Astrocyte of the spinal cord (primary cell): ENCODE data around the gene SLC4A8.

Experiments used
- DNase-seq: peaks from one replicate; pipeline ENCODE4 v3.0.0; 2011; ENCODE audit warnings: low read depth, low spot score
- H3K4me3 ChIP-seq: 2 replicates; pipeline ENCODE4 v1.5.1; 2011; ENCODE audit warnings: low read depth, mild to moderate bottlenecking, low read length, moderate library complexity
- in situ Hi-C: cut with HindIII; loops from 2 replicates; pipeline ENCODE4 v1.10.0; 2017; ENCODE audit warnings: low sequenced_read_pairs
- TF ChIP-seq, protein P1 (sequence below): IDR thresholded peaks from 2 replicates; pipeline ENCODE4 v1.5.1; 2012; ENCODE audit warnings: low read depth, mild to moderate bottlenecking, low read length, inconsistent platforms

SLC4A8 gene

DNA sequence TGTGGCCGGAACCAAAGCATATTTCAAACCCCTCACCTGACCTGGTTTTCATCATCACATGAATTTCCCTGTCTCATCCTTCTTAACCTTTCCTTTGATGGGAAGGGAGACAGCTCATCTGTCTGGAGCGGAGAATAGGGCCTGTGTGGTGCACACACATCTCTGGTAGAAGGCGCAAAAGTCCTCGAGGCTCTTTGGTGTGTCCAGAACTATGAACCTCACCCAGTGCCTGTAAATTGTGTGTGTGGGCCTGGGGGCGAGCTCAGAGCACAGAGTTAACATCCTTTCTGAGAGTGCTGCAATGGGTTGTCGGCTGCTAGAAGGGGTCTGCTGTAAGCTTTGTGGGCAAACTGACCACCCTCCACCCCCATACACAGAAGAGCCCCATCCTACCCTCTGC lies 34.2 kb upstream of the SLC4A8 start:
- TF ChIP-seq, protein P1, sequence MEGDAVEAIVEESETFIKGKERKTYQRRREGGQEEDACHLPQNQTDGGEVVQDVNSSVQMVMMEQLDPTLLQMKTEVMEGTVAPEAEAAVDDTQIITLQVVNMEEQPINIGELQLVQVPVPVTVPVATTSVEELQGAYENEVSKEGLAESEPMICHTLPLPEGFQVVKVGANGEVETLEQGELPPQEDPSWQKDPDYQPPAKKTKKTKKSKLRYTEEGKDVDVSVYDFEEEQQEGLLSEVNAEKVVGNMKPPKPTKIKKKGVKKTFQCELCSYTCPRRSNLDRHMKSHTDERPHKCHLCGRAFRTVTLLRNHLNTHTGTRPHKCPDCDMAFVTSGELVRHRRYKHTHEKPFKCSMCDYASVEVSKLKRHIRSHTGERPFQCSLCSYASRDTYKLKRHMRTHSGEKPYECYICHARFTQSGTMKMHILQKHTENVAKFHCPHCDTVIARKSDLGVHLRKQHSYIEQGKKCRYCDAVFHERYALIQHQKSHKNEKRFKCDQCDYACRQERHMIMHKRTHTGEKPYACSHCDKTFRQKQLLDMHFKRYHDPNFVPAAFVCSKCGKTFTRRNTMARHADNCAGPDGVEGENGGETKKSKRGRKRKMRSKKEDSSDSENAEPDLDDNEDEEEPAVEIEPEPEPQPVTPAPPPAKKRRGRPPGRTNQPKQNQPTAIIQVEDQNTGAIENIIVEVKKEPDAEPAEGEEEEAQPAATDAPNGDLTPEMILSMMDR: no peak
- in situ Hi-C loops: no loop called here
- no peak for DNase-seq
- H3K4me3 ChIP-seq: no peak overlapping the region

DNA sequence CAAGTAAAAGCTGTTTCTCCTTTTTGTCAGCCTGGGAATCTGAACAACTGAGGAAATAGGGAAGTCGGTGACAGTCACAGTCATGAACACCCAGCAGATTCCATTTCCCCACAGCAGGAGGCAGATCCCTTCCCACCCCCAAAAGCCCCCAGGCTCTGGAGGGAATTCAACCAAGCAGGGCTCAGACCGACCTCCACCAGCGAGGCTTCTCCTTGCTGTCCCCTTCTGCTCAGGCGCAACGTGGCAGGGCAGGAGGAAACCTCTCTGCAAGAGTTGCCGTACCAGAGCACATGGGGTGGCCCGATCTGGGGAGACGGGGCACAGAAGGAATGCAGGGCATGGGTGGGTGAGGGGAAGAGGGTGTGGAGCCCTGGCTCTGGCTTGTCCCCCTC lies 33.7 kb upstream of the SLC4A8 start:
- H3K4me3 ChIP-seq: peak overlapping the region; percentile 52
- no peak for DNase-seq
- TF ChIP-seq, protein P1: no peak
- in situ Hi-C loops: no loop called here

GRCh38 chr12:51391283-51392123 lies 33.1 kb upstream of the SLC4A8 start, which contains the start of gene GALNT6:
GALNT6 (minus strand) TSS chr12:51391406; CDS start chr12:51379781, 11,625 bp downstream.
- TF ChIP-seq, protein P1: no peak
- DNase-seq: no peak
- in situ Hi-C loops: no loop called here
- H3K4me3 ChIP-seq: peak within 1 kb of the TSS; percentile 52

DNA sequence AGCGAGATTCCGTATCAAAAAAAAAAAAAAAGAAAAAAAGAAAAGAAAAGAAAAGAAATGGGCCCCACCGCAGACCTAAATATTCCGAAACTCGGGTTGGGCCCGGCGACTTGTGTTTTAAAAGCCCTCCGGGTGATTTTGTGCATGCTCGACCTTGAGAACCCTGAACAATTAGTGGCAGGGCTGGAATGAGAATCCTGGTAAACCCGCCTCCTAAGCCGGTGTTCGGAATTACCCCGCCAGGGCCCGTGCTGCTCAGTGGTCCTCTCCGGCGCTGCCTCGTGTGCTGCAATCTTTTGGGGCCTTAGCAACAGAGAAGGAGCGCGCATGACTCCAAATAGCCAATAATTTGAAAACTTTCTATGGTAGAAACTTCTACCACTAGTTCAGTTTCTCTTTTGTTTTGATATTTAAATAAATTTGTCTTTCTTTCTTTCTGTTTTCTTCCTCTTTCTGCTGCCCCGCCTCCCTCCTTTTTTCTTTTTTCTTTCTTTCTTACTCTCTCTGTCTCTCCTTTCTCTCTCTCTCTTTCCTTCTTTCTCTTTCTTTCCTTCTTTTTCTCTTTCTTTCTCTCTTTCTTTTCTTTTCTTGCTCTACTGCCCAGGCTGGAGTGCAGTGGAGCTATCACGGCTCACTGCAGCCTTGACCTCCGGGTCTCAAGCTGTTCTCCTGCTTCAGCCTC lies 31.9 kb upstream of the SLC4A8 start:
- no peak for DNase-seq
- in situ Hi-C loops: no loop called here
- no peak overlapping the region for H3K4me3 ChIP-seq

DNA sequence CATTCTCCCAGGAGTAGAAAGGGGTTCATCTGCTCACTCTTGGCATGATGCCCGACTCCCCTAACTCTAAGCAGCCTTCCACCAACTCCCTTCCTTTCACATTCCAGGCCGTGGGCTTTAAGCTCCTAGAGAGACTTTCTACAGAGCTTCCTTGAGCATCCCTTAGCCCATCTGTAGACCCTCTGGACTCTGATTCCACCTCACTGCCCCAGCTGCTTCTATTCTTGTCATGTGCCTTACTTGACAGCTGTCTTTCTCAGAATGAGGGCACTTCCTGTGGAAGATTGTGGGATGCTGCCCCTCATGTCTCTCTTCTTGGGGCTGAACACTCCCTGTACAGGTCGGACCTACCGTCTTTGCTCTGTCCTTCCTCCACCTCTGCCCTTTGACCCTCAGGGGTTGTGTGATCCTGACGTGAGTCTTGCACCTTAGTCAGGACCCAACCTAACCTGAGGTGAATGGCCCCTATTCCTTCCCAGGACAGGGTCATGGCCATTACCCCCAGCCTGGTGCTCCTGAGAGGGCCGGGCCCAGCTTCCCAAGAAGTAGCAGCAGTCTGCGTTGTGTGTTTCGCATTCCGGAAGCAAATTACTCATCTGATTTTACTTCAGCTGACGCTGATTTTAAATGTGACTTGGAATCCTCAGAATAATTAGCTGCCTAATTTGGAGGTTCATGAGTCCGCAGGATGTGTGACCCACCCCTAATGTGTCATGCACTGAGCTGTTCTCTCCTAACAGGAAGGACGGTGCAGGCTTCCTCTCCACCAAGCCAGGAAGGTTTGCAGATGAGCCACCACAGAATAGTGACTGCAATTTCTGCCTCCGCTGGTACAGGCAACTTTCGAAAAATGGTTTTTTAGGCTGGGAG lies 30.7 kb upstream of the SLC4A8 start:
- in situ Hi-C loops: no loop called here
- no peak overlapping the region for H3K4me3 ChIP-seq
- peak; percentile 73 for DNase-seq
- TF ChIP-seq, protein P1: no peak

More for the DNA sequence above, 31.9 kb upstream of the SLC4A8 start:
- TF ChIP-seq, protein P1: no peak
